ENCODE results near the gene RAB31. TPM values are rescaled to one million over a fixed set of nuclear protein-coding genes. Genes with fewer than 3 reads are reported as not detected.

RAB31 gene
- total RNA-seq, 4 donors from 2014 or later, result 12.2 to 22.0 (median 15.6) TPM

DNA sequence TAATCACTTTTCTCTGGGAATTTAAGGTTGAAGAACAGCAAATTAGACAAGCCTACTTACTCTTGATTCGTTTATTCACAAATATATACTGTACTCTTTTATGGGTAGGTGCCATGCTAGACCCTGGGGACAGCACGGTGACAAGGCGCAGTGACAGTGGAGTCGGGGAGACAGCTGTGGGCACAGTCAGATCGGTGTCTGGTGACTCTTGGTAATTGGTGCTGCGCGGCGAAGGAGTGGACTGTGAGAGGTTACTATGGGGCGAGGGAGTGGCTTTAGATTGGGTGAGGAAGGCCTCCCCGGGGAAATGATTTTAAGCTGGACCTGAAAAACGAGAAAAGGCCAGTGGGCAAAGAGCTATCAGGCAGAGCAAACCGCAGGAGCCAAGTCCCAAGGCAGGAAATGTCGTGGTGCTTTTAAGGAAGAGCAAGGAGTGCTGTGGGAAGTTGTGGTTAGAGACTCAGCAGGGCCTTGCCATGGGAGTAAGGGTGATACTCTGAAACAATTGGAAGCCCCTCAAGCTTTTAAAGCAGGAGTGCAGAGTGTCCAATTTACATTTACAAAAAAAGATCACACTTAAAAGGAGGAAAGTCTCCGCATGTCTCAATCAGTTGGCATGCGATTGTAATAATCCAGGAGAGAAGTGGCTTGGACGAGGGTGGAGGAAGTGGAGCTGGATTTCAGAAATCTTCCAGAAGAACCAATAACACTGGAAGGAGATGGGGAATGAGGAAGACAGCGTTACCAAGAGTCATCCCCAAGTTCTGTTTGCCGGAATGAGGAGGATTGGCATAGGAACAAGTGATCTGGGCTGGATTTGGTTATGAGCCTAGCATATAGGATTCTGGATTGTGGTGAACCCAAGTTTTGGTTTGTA is 141.5 kb downstream of the RAB31 start:
- TF ChIP-seq, protein P1, sequence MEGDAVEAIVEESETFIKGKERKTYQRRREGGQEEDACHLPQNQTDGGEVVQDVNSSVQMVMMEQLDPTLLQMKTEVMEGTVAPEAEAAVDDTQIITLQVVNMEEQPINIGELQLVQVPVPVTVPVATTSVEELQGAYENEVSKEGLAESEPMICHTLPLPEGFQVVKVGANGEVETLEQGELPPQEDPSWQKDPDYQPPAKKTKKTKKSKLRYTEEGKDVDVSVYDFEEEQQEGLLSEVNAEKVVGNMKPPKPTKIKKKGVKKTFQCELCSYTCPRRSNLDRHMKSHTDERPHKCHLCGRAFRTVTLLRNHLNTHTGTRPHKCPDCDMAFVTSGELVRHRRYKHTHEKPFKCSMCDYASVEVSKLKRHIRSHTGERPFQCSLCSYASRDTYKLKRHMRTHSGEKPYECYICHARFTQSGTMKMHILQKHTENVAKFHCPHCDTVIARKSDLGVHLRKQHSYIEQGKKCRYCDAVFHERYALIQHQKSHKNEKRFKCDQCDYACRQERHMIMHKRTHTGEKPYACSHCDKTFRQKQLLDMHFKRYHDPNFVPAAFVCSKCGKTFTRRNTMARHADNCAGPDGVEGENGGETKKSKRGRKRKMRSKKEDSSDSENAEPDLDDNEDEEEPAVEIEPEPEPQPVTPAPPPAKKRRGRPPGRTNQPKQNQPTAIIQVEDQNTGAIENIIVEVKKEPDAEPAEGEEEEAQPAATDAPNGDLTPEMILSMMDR (IDR thresholded peaks at IDR 0.05), result no peak
- TF ChIP-seq POLR2A (IDR thresholded peaks at IDR 0.05), result no peak
- peak; percentile 61 to 90 for DNase-seq (ENCODE audit: low spot score in 2 of 2)
- WGBS, 2 donors, result 41 to 52% methylated on average over 18 of the region's 18 CpGs
- intact Hi-C loops (cut with DNase I; ENCODE audit: low total_unique reads), result no loop called here
- no peak overlapping the region for H3K4me3 ChIP-seq (ENCODE audit: low read depth, poor library complexity, severe bottlenecking)

GRCh38 chr18:9850309-9850708 is 142.2 kb downstream of the RAB31 start:
- intact Hi-C loops (cut with DNase I; ENCODE audit: low total_unique reads), result no loop called here
- 65% methylated on average over 3 of the region's 3 CpGs for WGBS, 2 donors
- H3K4me3 ChIP-seq (ENCODE audit: low read depth, poor library complexity, severe bottlenecking), result no peak overlapping the region
- no peak for TF ChIP-seq POLR2A (IDR thresholded peaks at IDR 0.05)
- TF ChIP-seq, protein P1 (IDR thresholded peaks at IDR 0.05), result no peak
- no peak for DNase-seq (ENCODE audit: low spot score in 2 of 2)

DNA sequence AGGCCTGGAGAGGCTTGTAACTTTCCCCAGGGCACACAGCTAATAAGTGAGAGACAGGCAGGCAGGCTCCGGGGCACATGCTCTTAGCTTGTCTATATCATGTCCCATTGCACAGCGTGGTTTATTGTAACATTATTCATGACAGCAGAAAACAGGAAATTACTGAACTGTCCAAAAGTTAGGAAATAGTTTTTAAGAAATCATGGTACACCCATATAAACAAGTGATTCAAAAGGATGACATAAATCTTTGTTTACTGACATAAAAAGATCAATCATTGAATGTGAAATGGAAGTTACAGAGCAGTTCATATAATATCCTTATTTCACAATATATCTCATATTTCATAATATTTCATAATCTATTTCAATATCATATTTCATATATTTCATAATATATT is 143.4 kb downstream of the RAB31 start:
- WGBS, 2 donors, result 52 to 56% methylated on average over 2 of the region's 2 CpGs
- intact Hi-C loops (cut with DNase I; ENCODE audit: low total_unique reads), result no loop called here
- no peak for DNase-seq (ENCODE audit: low spot score in 2 of 2)
- TF ChIP-seq, protein P1 (IDR thresholded peaks at IDR 0.05), result no peak
- TF ChIP-seq POLR2A (IDR thresholded peaks at IDR 0.05), result no peak
- H3K4me3 ChIP-seq (ENCODE audit: low read depth, poor library complexity, severe bottlenecking), result no peak overlapping the region

DNA sequence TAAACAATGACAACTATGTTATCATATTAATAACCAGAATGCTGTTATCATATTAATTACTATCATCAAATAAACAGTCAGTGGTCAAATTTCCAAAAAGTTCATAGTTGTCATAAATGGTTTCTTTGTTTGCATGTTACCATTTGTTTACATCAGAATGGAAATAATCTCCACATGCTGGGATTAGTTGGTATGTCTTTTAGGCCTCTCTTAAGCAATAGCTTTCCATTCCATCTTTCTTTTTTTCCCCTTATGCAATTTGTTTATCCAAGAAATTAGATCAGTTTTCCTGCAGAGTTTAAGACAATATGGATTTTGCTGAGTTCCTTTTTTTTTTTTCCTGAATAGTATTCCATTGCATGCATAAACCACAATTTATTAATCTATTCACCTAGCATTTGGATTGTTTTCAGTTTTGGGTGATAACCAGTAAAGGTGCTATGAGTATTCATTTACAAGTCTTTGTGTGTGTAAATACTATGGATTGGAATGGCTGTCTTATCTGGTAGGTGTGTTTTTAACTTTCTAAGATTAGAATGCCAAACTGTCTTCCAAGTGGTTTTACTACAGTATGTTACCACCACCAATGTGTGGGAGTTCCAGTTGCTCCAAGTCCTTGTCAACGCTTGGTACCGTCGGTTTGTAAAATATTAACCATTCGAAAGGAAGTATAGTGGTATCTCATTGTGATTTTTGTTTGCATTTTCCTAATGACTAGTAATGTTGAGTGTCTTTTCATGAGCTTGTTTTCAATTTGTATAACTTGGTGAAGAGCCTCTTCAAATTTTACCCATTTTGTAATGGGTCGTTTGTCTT is 144.4 kb downstream of the RAB31 start:
- TF ChIP-seq, protein P1 (IDR thresholded peaks at IDR 0.05), result no peak
- no peak for TF ChIP-seq POLR2A (IDR thresholded peaks at IDR 0.05)
- WGBS, 2 donors, result 95 to 96% methylated on average over 5 of the region's 5 CpGs
- intact Hi-C loops (cut with DNase I; ENCODE audit: low total_unique reads), result no loop called here
- H3K4me3 ChIP-seq (ENCODE audit: low read depth, poor library complexity, severe bottlenecking), result no peak overlapping the region
- DNase-seq (ENCODE audit: low spot score in 2 of 2), result no peak

DNA sequence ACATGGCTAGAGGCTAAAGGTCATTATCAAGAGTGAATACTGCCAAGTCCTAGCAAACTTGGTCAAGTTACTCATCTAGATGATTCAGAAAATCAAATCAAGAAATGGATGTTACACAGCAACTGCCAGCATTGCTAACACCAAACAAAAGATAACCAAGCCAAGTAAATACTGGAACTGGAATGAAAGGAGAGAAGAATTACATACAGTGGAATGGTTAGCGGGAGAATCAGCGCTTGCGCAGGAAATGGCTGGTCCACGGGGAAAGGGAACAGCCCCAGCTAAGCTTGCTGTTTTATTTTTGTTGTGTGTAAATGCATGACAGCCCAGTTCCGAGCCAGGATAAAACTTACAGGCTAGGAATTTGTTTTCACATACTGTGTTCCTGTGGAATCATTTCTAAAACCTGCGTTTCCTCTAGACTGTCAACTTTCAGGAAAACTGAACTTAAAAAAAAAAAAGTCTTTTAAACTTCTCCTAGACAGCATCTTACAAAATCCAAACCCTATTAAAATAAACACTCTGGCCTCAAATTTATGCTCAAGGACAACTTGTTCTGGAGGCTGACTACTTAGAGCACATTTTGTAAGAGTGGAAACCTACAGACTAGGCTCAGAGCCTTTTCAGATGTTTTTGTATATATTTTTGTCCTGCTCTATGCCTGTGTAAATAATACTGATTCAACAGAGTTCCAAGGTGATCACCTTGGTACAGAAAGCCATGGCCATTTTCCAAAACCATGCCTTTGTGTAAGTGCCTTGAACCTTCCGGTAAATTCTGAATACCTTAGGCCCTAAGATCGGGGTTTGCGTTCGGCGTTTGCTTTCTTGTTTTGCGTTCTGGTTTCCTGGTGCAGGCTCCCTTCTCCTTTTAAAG is 146.9 kb downstream of the RAB31 start:
- TF ChIP-seq, protein P1 (IDR thresholded peaks at IDR 0.05), result no peak
- no peak for TF ChIP-seq POLR2A (IDR thresholded peaks at IDR 0.05)
- intact Hi-C loops (cut with DNase I; ENCODE audit: low total_unique reads), result no loop called here
- WGBS, 2 donors, result 81 to 83% methylated on average over 12 of the region's 12 CpGs
- H3K4me3 ChIP-seq (ENCODE audit: low read depth, poor library complexity, severe bottlenecking), result no peak overlapping the region
- no peak for DNase-seq (ENCODE audit: low spot score in 2 of 2)

All from lower leg skin (tissue), 4 donors.